Mesenteric fat pad (tissue), 1 donor: Measurements from ENCODE around the gene ZFPM1. TPM values are rescaled to one million over a fixed set of nuclear protein-coding genes. Genes with fewer than 3 reads are reported as not detected.
A peak's percentile ranks its signal among the peaks of the same experiment; 100 is the strongest.

Experiments used
- DNase-seq: peaks from one replicate; pipeline ENCODE4 v3.0.0-alpha.2; 2020; ENCODE audit warnings: low spot score
- total RNA-seq: library from RNA; stranded (reverse); fragmentation: NEBNext Ultra II Directional; extraction: Animal tissue kit (Norgen Biotek cat#: 25700); gene quantifications from one replicate; pipeline ENCODE4 v1.2.1, GENCODE V29; 2021
- donor health status: DM: yes; HTN: yes; CAD: no.

The ZFPM1 gene
- total RNA-seq, 1 donor from 2014 or later: 4.8 TPM

DNA sequence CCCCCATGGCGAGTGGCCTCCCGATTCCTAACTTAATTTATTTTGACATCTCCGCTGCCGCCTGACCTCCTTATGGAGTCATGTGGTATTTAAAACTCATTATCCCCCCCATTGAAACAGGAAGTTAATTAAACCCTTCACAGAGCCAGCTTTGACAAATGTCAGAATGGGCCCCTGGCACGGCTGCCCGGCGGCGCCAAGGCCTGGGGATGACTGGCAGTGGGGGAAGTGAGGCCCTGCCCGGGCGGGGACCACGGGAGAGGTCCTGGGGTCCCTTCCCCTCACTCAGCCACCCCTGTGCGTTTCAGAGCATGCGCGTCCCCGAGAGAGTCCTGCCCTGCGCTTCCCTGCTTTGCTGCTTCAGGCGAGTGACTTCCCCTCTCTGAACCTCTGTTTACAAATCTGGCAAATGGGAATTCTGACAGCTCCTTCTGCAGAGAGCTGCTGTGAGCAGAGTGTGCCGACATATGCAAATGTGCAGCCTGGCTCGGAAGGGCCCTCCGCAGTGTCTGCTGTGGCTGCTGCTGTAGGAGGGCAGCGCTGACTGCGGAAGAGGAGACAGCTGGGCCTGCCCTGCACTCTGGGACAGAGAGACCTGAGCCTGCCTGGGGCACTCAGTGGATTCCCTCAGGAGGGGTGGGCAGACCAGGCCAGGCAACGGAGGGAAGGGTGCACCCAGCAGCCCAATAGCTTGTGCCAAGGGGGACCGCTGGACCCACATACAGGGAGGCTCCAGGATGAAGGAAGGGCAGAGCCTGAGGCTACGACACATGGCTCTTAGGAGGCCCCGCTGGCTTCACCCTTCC is 4.4 kb upstream of the ZFPM1 start:
- DNase-seq: no peak

DNA sequence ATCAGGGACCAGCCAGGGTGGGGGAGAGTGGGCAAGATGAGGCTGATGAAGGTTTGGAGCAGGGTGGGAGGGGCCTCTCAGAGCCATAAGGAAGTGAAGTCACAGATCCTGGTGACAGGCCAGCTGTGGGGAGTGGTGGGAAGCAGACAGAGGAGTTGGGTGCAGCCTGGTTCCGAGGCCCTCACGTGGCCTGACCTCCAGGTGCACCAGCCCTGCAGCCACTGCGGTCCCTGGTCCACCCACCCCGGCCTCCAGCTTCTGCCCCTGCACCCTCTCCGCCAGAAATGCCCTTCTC is 3.9 kb upstream of the ZFPM1 start:
- DNase-seq: no peak

DNA sequence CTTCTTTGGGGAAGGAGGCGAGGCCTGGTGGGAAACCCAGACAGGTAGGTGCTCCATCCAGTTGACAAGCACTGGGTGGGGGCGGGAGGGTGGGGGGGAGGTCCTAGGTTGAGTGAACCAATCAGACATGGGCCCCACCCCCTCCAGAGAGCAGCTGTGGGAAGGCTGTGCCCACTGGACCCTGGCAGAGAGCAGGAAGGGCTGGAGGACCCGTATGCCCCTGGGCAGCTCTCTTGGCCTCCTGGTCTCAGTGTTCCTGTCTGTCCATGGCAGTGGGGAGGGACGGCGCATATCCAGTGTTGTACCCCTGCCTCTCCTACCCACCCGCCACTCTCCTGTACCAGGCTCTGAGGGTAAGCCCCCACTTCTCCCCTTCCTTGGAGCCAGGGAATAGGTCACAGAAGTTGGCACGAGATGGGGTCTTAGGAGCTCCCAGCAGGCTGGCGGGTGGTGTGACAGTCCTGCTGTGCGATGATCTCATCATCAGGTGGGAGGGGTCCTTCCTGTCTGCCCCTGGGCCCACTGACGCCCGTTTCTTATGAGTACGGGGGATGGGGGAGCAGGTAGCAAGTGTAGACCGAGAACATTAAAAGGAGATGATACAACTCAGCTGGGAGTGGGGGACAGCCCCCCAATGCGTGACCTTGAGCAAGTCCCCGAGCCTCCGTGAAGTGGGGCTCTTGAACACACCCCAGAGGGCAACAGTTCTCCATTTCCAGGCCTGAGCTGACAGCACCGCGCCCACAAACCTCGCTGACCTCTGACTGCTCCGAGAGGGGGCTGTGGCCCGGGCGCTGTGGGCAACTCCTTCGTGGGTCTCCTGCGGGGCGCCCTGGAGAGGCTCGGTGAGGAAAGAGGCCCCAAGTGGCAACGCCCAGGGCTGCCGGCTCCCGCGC is 1.2 kb upstream of the ZFPM1 start:
- DNase-seq: no peak

DNA sequence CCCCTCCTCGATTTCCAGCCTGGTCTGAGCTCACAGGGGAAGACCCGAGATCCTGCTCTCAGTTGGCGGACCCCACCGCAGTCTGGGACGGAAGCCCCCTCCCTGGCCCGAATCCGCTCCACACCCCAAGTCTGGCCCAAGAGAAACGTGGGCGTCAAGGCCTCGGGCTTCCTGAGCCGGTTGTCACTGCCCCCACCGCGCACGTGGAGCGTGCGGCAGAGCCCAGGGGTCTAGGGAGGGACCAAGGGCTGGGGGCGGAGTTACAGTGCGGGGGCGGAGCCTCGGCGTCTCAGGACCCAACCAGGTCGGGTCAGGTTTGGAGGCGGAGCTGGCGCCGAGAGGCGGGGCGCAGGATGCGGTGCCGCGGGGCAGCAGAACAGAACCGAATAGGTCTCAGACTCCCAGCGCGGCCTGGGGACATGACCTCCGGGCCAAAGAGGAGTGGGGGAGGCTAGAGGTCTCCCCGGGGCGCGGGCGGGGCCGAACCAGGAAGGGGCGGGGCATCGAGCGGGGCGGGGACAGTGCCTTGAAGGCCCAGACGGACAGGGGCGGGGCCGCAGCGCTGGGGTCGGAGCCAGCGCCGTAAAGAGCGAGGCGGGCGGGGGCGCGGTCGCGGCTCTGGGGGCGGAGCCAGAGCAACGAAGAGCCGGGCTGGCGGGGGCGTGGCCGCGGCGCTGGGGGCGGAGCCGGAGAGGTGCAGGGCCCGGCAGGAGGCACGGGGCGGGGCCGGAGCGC is 431 bp upstream of the ZFPM1 start:
- DNase-seq: peak; percentile 99

DNA sequence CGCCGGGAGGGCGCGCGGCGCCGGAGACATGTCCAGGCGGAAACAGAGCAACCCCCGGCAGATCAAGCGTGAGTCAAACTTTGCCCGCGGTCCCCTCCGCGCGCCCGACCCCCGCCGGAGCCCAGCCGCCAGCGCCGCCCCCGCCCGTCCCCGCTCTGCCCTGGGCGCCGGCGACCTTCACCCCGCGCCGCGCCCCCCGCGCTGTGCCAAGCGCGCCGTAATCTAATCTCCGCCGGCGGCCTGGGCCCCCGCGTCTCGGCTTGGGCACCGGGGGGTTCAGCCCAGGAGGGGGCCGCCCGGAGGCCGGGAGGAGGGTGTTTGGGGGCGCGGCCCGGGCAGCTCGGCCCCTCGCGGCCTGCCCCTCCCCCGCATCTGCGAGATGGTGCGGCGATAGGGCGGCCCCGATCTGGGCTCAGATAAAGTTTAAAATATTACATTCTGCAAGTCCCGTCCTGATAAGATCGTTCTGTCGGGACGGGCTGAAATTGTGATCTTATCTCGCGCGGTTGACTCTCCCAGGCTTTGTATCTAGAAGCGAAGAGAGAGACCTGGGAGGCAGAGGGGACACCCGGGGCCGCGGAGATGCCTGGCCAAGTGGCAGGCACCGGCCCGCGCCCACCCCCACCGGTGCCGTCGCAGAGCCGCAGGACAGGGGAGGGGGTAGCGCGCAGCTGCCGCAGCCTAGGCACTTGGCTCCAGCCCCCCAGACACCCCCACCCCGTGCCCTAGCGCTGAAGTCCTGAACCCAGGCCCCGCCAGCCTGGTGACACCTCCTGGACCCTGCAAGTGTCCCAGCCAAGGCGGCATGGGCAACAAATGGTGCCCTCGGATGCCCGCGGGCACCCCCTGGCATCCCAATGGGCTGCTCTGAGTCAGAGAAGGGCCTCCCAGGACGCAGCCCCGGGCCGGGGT is 787 bp downstream of the ZFPM1 start:
- DNase-seq: no peak

DNA sequence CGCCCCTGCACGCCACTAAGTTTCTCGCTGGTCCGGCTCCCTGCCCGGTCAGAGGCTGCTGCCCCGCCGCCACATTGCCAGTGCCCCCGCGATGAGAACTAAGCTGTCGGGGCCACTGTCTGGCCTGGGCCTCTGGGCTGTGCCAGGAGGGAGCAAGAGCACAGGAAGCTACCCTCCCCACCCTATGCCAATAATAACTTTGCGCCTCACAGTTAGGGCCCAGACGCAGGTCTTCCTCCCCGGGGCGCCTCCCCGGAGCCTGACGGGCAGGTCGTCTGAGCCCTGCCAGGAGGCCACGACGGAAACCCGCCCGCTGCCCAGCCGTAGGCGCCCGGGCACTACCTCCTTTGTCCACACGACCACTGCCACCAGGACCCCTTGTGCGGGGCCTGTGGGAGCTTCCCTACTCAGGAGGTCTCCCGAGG is 1.5 kb downstream of the ZFPM1 start:
- DNase-seq: no peak

DNA sequence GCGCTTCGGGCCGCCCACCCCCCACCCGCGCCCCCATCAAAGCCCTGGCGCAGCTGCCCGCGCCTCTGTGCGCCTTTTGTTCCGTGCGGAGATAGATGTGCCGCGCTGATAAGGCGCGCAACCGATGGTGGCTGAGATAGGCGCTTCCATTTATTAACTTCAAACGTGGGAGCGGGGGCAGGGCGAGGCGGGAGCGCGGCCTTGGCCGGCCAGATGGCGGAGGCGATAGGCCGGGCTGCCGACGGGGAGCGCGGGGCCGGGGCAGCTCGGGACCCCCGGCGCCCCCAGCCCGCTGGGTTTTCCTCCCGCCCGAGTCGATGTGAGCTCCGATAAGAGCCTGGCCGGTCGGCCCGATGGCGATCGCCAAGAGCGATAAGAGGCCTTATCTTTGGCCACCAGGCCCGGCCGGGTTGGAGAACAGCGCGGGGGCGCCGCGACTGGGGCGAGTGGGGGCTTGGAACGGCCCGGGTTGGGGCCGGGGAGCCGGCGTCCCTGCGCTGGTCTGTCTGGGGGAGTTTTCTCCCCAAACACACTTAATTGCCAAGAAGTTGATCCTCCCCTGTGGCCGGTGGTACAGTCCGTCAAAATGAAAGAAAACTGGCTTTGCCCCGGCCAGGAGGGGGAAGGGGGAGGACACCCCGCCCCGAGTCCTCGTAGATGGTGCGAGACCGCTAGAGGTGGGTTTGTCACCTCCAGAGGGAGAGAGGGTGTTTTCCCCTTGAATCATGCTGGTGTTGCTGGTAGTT is 2.7 kb downstream of the ZFPM1 start:
- DNase-seq: no peak

DNA sequence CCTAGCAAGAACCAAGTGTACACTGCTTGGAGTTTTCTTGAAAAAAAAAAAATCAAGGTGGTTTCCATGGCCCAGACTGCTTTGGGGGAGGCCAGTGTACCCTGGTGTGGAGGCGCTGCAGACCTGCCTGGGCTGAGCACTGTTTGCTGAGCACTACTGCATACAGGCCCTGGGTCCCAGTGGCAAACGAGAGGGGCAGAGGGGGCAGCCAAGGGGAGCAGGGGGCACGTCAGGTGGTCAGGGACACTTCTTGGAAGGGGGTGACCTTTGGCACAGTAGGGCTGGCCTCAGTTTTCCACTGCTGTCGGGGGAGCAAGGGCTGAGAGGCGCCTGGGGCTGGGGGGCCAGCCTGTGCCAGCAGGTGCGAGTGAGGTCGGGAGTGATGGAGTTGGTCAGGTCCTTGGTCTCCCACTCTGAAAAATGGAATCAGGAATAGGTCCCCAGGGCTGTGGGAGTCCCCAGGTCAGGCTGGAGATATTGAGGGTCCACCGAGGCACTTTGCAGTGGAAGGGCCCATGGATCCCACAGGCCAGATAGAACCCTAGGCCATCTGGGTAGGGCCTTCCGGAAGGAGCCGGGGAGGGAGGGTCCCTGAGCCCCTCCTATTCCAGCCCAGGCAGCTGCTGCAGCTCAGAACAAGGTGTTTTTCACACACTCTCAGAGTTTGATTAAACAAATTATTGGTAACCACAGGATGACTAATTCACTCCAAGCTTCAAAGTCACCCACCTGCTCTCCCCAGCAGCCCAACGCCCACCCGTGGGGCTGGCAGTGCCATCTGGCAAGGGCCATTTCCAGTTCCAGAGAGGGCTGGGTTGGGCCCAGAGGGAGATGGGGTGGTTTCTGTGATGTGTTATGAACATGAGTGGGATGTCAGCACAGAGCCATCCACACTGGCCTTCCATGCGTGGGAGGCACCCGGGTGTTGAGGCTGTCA is 3.5 kb downstream of the ZFPM1 start:
- DNase-seq: no peak

DNA sequence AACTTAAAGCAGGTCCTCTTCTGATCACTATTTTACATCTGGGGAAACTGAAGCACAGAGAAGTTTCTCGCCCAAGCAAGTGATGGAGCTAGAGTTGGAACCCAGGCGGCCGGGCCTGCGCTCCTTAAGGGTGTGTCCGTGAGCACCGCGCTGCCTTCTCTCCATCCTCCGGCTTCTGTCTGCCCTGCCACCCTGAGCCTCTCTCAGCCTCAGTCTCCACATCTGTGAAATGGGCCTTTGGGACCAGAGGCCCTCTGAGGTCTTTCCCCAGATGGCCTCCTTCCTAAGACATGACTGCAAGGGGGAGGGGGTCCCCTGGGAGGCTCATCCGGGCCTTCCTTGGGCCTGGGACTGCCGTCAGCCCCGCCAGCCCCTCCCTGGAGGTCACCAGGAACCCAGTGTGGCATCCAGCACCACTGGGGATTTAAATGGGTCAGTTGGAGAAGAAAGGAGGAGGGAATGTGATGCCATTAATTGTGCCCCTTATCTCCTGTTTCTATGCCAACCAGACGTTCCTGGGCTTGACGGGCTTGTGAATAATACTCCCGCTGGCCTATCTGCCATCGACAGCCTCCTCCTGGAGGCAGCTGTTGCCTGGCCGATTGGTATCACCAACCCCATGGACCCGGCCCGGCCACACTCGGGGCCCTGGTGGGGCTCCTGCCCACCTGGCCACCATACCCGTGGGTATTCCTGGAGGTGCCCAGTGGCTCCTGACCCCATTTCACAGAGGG is 5.1 kb downstream of the ZFPM1 start:
- DNase-seq: no peak

DNA sequence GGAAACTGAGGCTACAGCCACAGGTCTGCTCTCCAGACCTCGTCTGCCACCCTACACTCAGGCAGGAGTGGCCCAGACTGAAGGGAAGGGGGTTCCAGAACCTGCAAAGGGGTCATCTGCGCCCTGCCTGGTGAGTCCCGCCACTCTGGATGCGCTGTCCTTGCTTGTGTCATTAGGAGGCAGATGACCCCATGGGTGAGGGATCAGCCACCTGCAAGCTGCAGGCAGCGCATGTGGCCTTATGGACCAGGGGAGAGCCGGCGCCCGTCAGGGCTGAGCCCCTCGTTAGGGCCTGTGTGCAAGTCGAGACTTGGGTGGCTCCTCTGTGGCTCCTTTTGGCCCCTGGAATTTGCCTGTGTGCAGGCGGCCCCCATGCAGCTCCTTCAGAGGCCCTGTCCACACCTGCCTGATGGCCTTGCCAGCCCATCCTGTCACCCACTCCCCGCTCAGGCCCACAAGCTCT is 5.7 kb downstream of the ZFPM1 start:
- DNase-seq: no peak

DNA sequence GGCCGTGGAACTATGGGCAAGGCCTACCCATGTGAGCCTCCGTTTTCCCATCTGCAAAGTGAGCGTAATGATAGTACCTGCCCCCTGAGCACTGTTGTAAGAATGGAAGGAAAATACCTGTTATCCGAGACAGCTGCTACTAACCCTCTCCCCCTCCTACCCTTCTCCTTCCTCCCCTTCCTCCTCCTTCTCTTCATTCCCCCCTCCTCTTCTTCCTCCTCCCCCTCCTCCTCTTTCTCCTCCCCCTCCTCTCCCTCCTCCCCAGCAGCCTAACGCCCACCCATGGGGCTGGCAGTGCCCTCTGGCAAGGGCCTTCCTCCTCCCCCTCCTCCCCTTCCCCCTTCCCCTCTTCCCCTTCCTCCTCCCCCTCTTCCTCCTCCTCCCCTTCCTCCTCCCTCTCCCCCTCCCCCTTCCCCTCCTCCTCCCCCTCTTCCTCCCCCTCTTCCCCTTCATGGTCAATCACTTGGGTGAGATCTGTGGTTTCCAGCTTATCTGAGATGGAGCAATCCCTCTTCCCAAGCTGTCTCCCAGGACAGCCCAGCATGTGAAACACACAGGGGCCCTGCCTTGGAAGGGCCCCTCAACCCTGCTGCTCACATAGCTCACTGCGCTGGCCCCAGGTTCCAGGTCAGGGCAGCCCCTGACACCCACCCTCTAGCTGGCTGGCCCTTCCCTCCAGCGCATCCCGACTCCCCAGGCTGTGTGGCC is 6.4 kb downstream of the ZFPM1 start:
- DNase-seq: no peak

DNA sequence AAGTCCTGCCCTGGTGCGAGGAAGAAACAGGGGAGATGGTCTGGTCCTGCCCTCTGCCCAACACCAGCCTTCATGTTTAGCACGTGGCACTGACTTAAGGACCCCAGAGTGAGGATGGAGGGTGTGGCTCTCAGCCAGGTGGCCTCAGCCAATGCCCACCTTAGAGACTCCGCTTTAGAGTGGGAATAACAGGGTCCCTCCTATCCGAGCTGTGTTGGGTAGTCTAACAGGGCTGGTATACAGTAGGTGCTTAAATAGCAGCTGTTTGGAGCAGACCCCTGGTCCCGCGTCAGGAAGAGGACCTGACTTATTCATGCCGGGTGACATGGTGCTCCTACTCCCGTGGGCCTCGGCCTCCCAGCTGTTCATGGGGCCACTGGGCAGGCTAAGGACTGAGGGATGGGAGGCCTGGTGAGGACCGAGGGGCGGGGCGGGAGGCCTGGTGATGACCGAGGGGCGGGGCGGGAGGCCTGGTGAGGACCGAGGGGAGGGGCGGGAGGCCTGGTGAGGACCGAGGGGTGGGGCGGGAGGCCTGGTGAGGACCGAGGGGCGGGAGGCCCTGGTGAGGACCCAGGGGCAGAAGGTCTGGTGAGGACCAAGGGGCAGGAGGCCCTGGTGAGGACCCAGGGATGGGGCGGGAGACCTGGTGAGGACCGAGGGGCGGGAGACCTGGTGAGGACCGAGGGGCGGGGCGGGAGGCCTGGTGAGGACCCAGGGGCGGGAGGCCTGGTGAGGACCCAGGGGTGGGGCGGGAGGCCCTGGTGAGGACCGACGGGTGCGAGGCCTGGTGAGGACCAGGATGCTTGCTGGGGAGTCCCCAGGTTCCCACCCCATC is 7.6 kb downstream of the ZFPM1 start:
- DNase-seq: no peak

DNA sequence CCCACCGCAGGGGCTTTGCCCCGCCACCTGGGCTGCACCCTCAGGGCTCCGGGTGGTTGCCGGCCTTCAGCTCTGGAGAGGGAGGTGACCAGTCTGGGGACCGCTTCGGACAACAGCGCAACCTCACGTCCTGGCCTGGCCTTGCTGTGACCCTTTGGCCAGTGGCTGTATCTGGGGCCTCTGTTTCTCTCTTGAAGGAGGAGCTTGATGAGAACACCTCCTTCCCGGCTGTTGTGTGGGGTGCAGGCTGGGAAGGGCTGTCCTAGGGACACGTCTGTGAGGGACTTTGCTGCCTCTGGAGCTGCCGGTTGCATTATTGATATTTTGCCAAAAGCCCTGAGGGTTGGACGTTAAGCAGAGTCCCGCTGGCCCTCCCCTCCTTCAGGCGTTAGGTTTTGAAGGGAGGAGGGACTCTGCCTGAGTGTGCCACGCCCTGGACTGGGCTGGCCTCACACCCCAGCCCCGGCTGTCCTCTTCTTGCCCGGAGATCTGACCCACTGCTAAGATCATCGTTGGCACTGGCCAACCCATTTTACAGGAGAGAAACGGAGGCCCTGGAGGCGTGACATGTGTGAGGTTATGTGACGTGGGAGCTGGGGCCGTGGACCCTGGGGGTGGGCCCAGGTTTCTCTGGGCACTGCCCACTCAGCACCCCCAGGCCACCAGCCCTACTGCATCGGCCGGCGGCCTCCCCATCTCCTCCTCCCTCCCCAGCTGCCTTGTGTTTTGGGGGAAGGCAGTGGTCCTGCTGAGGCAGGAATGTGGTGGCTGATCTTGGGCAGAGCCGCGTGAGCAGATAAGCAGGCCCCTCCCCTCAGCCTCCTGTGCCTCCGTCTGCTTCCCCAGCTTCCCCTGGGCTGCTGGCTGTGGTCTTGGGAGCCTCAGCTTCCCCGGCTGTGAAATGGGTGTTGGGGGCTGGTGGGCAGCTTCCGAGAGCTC is 8.5 kb downstream of the ZFPM1 start:
- no peak for DNase-seq

DNA sequence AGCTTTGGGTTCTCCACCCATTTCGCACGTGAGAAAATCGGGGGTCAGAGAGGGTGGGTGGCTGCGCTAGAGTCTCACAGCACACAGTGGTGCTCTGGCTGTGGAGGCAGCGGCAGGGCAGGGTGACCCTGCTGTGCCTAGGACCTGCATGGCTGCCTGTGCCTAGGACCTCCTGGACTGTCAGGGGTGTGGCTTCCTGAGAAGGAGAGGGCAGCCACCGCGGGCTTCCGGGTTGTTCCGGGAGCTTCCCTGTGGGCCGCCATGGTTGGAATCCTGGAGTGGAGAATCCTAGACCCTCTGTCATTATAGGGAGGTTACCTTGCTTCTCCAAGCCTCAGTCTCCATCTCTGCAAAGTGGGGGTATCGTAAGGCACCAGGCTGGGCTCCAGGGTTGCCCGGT is 9.3 kb downstream of the ZFPM1 start:
- no peak for DNase-seq

DNA sequence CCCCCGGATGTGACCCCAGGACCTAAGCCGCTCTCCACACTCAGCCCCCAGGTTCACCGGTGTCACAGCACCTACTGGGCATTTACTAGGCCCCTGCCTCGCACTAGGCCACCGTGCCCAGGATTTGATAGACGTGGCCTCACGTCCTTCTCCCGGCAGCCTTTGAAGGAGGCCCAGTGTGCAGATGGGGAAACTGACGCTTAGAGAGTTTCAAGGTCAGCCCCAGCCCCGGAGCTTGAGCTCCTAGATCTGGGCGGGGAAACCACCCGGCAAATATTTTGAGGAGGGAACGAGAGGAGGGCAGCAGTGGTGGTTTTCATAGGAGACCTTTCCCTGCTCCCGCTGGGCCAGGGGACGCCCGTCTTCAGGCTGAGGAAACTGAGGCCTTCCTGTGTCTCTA is 10.3 kb downstream of the ZFPM1 start:
- DNase-seq: no peak
